SK-N-SH treated with all-trans-retinoic acid at 6 μM for 48 hours (cell line): Measurements from ENCODE around the gene B4GALNT3.

Experiments
- ATAC-seq: fragments of 200-7000 bp; cut with Tn5 transposase; 3 replicates; pipeline ENCODE4 v1.9.1; 2020; ENCODE audit warnings: mild to moderate bottlenecking, moderate library complexity
- BACH2 ChIP-seq: fragments of 250-450 bp; sonication (Bioruptor Pico); IDR thresholded peaks from 2 replicates; pipeline ENCODE4 v1.9.0; 2021; ENCODE audit warnings: mild to moderate bottlenecking, borderline replicate concordance
- CSDC2 ChIP-seq: fragments of 250-450 bp; sonication (Bioruptor Pico); IDR thresholded peaks from 2 replicates; pipeline ENCODE4 v1.5.0; 2020; ENCODE audit warnings: mild to moderate bottlenecking, moderate library complexity
- CSRNP3 ChIP-seq: fragments of 250-450 bp; sonication (Bioruptor Pico); IDR thresholded peaks from 2 replicates; pipeline ENCODE4 v1.5.1; 2021; ENCODE audit warnings: mild to moderate bottlenecking, moderate library complexity
- GLIS3 ChIP-seq: fragments of 250-450 bp; sonication (Bioruptor Pico); IDR thresholded peaks from 2 replicates; pipeline ENCODE4 v1.5.0; 2020; ENCODE audit warnings: mild to moderate bottlenecking, moderate library complexity
- ISL1 ChIP-seq: fragments of 250-450 bp; sonication (Bioruptor Pico); IDR thresholded peaks from 2 replicates; pipeline ENCODE4 v2.1.2; 2022; ENCODE audit warnings: mild to moderate bottlenecking, moderate library complexity
- OSR1 ChIP-seq: fragments of 250-450 bp; sonication (Bioruptor Pico); IDR thresholded peaks from 2 replicates; pipeline ENCODE4 v1.8.0; 2022; ENCODE audit warnings: moderate library complexity, mild to moderate bottlenecking, inconsistent platforms
- PATZ1 ChIP-seq: fragments of 250-450 bp; sonication (Bioruptor Pico); IDR thresholded peaks from 2 replicates; pipeline ENCODE4 v1.8.0; 2020; ENCODE audit warnings: mild to moderate bottlenecking, moderate library complexity, borderline replicate concordance
- POU6F1 ChIP-seq: fragments of 250-450 bp; sonication (Bioruptor Pico); IDR thresholded peaks from 2 replicates; pipeline ENCODE4 v1.8.0; 2021; ENCODE audit warnings: low read depth, mild to moderate bottlenecking, moderate library complexity, borderline replicate concordance
- PPARA ChIP-seq: fragments of 250-450 bp; sonication (Bioruptor Pico); IDR thresholded peaks from 2 replicates; pipeline ENCODE4 v1.5.0; 2020; ENCODE audit warnings: mild to moderate bottlenecking, borderline replicate concordance
- RARB ChIP-seq: fragments of 250-450 bp; sonication (Bioruptor Pico); IDR thresholded peaks from 2 replicates; pipeline ENCODE4 v1.8.0; 2021; ENCODE audit warnings: mild to moderate bottlenecking, moderate library complexity
- SNAI2 ChIP-seq: fragments of 250-450 bp; sonication (Bioruptor Pico); IDR thresholded peaks from 2 replicates; pipeline ENCODE4 v1.5.0; 2020; ENCODE audit warnings: mild to moderate bottlenecking, moderate library complexity
- TCF4 ChIP-seq: fragments of 250-450 bp; sonication (Bioruptor Pico); IDR thresholded peaks from 2 replicates; pipeline ENCODE4 v1.8.0; 2021; ENCODE audit warnings: mild to moderate bottlenecking, moderate library complexity, borderline replicate concordance
- TOX ChIP-seq: fragments of 250-450 bp; sonication (Bioruptor Pico); IDR thresholded peaks from 2 replicates; pipeline ENCODE4 v1.8.0; 2021; ENCODE audit warnings: mild to moderate bottlenecking, moderate library complexity, borderline replicate concordance
- TSHZ2 ChIP-seq: fragments of 250-450 bp; sonication (Bioruptor Pico); IDR thresholded peaks from 2 replicates; pipeline ENCODE4 v1.5.0; 2020; ENCODE audit warnings: mild to moderate bottlenecking, moderate library complexity
- ZC3H10 ChIP-seq: fragments of 250-450 bp; sonication (Bioruptor Pico); IDR thresholded peaks from 2 replicates; pipeline ENCODE4 v1.5.1; 2021; ENCODE audit warnings: mild to moderate bottlenecking, moderate library complexity
- ZFP3 ChIP-seq: fragments of 250-450 bp; sonication (Bioruptor Pico); IDR thresholded peaks from 2 replicates; pipeline ENCODE4 v1.5.0; 2020; ENCODE audit warnings: mild to moderate bottlenecking, moderate library complexity
- ZFP30 ChIP-seq: fragments of 450-650 bp; formaldehyde crosslinking; IDR thresholded peaks from 2 replicates; pipeline ENCODE4 v1.5.0; 2022; ENCODE audit warnings: mild to moderate bottlenecking, moderate library complexity
- ZNF565 ChIP-seq: fragments of 450-650 bp; formaldehyde crosslinking; conservative IDR thresholded peaks from 2 replicates; pipeline ENCODE4 v1.5.0; 2020; ENCODE audit warnings: low read depth, mild to moderate bottlenecking, moderate library complexity
- ZNF70 ChIP-seq: fragments of 450-650 bp; formaldehyde crosslinking; IDR thresholded peaks from 2 replicates; pipeline ENCODE4 v1.5.0; 2020; ENCODE audit warnings: mild to moderate bottlenecking, moderate library complexity
- ZNF8 ChIP-seq: fragments of 450-650 bp; formaldehyde crosslinking; IDR thresholded peaks from 2 replicates; pipeline ENCODE4 v1.5.0; 2020; ENCODE audit warnings: mild to moderate bottlenecking, moderate library complexity

The B4GALNT3 gene

GRCh38 chr12:586318-587071 lies 126.8 kb downstream of the B4GALNT3 start:
- TF ChIP-seq SNAI2 (CRISPR knock-in tag): no peak
- no peak for TF ChIP-seq TOX
- TF ChIP-seq TCF4: no peak
- no peak for TF ChIP-seq CSRNP3
- TF ChIP-seq POU6F1 (CRISPR knock-in tag): no peak
- no peak for TF ChIP-seq GLIS3 (CRISPR knock-in tag)
- no peak for ATAC-seq

GRCh38 chr12:587132-588023 lies 127.6 kb downstream of the B4GALNT3 start:
- no peak for ATAC-seq
- no peak for TF ChIP-seq BACH2 (CRISPR knock-in tag)
- no peak for TF ChIP-seq PPARA (CRISPR knock-in tag)
- no peak for TF ChIP-seq OSR1 (CRISPR knock-in tag)
- no peak for TF ChIP-seq ISL1 (CRISPR knock-in tag)
- TF ChIP-seq POU6F1 (CRISPR knock-in tag): no peak
- no peak for TF ChIP-seq PATZ1
- no peak for TF ChIP-seq ZFP3 (CRISPR knock-in tag)
- no peak for TF ChIP-seq SNAI2 (CRISPR knock-in tag)
- TF ChIP-seq GLIS3 (CRISPR knock-in tag): no peak
- TF ChIP-seq ZNF565 (CRISPR knock-in tag): no peak
- no peak for TF ChIP-seq RARB (CRISPR knock-in tag)
- TF ChIP-seq TOX: no peak
- no peak for TF ChIP-seq ZNF70
- TF ChIP-seq CSRNP3: no peak
- no peak for TF ChIP-seq TCF4
- no peak for TF ChIP-seq ZNF8 (CRISPR knock-in tag)
- TF ChIP-seq ZC3H10: no peak

GRCh38 chr12:588024-588322 lies 128.2 kb downstream of the B4GALNT3 start:
- no peak for ATAC-seq
- TF ChIP-seq ZNF70 (no peak), PATZ1 (no peak), ZNF8 (CRISPR knock-in tag) (no peak), TOX (no peak), ZC3H10 (no peak), OSR1 (CRISPR knock-in tag) (no peak), ISL1 (CRISPR knock-in tag) (no peak), CSDC2 (CRISPR knock-in tag) (no peak), ZFP30 (CRISPR knock-in tag) (no peak), PPARA (CRISPR knock-in tag) (no peak), ZFP3 (CRISPR knock-in tag) (no peak), POU6F1 (CRISPR knock-in tag) (no peak), TSHZ2 (CRISPR knock-in tag) (no peak)
